GM19395 (cell line): ENCODE results near the gene PHYKPL.

Source experiments
- ATAC-seq: cut with Tn5 transposase; IDR thresholded peaks from one replicate; pipeline ENCODE4 v1.9.1; 2021; ENCODE audit warnings: mild to moderate bottlenecking, moderate library complexity; ENCODE audit not compliant: unreplicated experiment

Gene PHYKPL

GRCh38 chr5:178192787-178193186, 39.8 kb downstream of the PHYKPL start:
- no peak for ATAC-seq

GRCh38 chr5:178192244-178192643, 40.4 kb downstream of the PHYKPL start:
- no peak for ATAC-seq

DNA sequence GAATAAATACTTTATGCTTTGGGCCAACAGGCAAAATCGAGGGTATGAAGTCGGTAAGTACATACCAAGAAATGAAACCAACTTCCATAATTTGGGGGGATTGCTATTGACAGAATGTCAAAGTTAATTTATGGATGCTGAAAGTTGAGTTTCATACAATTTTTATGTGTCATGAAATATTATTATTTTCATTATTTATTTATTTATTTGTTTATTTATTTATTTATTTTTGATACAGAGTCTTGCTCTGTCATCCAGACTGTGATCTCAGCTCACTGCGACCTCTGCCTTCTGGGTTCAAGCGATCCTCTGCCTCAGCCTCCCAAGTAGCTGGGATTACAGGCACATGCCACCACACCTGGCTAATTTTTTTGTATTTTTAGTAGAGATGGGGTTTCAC, 40.9 kb downstream of the PHYKPL start:
- ATAC-seq: no peak

DNA sequence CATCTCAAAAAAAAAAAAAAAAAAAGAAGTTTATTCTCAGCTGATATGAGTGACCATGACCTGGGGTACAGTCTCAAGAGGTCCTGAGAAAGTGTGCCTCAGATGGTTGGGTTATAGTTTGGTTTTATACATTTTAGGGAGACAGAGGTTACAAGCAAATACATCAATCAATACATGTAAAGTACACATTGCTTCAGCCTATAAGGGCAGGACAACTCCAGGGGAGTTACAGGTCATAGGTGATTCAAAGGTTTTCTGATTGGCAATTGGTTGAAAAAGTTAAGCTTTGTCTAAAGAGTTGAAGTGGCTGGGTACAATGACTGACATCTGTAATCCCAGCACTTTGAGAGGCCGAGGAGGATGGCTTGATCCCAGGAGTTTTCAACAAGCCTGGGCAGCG, 43.2 kb downstream of the PHYKPL start:
- ATAC-seq: no peak

GRCh38 chr5:178187014-178187413, 45.6 kb downstream of the PHYKPL start, which contains the start of gene GMCL2:
Gene GMCL2 (minus strand): TSS chr5:178187371. CDS start chr5:178187299, 72 bp downstream.
- no peak for ATAC-seq

DNA sequence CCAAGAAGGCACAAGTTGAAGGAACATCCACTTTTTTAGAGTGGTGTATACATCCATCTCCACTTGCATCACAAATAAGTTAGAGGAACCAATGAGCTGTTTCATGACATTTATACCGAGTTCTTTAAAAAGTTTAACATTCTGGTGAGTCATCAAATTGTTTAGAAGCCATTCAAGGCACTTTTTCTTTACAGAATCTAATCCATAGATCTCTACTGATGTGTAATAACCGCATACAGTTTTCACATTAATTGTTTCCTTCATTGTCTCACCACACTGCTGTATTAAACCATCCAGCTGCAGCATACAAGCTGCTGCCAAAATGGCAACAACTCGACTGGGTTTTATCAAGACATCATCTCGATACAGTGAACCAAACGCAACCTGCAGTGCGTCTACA, 46.2 kb downstream of the PHYKPL start:
- no peak for ATAC-seq

DNA sequence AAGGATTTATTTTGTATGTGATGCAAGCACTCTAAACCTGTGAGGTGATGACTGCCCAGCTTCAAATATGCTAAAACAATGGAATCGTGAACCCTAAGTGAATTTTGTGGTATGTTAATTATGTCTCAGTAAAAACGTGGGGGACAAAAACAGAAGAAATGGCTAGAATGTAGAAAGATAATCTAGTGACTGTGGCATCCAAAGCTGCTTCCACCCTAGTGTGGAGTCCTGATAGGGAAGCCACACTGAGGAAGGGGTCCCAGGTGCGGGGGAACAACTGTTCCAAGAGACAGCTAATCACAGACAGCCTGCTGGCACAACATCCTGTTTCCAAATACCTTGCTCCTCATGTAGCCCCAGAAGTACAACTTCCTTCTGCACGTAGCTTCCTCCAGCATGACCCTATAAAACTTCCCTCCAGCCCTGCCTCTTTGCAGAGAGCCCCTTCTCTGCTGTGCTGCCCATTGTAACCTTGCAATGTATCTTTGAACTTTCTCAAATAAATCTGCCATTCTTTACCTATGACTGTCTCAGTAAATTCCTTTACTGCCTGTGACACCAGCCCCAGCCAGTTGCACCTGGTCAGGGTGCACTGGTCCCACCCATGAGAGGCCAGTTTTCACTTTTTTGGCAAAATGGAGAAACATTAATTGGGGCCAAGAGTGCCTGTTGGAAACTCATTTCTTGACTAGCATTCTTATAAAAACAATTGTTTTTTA, 50.3 kb downstream of the PHYKPL start:
- ATAC-seq: no peak

DNA sequence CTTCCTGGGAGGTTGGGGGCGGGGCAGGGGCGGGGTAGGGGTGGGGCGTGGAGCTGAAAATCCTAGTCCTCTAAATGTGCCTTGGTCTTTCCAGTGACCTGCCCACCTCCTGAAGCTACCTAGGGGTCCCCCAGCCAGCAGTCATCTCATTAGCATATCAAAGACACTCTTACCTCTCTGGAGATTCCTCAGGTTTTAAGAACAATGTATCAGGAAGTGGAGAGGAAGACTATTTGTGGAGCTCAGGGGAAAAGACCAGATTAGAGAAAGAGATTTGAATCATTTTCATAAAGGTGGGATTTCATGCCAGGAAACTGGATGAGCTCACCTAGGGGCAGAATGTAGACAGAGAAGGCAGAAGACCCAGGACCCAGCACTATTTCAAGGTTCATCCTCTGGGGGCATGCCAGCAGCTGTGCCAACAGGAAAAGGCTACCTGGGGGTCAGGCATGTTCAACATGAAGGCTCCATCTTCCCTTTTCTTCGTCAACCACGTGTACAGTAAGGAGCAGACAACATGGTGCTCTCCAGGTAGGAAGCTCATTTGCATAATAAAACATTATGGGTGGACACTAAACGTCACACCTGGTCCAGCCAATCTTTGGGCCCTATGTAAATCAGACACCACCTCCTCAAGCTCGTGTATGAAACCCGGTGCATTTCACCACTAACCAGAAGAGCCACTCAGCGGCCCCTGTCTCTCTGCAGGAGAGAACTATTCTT, 52.3 kb downstream of the PHYKPL start:
- ATAC-seq: no peak

DNA sequence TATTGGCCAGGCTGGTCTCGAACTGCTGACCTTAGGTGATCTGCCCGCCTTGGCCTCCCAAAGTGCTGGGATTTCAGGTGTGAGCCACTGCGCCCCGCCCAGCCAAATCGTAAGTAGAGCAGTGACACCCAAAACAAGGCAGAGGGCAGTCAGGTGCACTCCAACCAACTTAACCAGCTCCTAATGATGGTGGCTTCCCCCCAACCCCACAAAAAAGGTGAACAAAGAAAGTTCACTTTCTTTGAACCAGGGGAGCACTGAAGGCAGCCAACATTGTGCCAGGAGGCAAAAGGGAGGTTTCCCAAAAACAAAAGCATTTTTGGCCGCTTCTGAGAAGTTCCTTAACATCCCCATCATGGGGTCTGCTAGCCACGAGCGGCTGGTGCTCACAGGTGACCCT, 55.0 kb downstream of the PHYKPL start:
- no peak for ATAC-seq

DNA sequence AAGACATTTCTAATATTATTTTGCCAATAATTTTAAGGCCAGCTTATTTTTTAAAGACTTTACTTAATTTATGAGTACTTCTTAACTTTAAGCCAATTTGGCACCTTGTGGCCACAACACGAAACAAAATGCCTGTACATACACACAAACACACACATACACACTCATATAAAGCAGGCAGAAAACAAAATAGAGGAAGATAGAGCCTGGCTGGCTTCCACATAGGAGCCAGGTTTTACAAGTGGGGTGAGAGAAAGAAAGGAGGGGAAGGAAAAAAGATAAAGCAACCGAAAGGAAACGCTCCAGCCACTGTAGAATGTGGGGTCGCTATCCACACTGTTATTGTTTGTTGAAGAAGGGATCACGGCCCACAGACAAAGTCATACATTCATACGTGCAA, 55.8 kb downstream of the PHYKPL start:
- ATAC-seq: no peak

DNA sequence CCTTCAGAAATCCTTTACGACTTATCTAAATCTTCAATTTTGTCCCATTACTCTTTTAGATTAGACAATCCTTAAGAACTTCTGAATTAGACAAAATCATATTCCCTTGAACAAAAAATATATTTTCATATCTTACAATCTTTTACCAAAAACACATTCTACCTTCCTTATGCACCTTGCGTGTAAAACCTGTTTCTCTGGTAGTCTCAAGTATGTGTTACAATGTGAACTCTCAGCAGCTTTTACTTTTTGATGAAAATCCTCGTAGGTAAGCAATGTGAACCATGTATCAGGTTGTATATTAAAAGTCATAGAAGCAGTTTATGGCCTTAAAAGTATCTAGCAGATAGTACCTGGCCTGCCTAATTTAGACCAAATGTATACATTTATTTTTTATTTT, 58.1 kb downstream of the PHYKPL start:
- no peak for ATAC-seq

DNA sequence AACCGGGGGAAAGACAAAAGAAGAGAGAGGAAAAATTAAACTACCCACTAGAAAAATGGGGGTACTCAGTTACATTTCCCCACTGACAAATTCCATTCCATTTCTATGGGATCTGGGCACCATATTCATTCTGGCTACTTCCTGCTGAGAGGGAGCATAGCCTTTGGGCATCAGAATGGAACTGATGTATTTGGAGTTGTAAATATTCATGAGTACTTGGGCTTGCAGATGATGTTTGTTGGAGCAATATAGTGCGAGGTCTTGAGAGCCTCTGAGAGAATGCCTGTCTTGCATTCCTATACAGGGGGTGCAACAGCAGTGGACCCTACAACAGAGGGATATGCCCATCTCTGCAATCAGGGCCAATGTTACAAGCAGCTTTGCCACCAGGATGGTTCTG, 62.1 kb downstream of the PHYKPL start:
- ATAC-seq: no peak

DNA sequence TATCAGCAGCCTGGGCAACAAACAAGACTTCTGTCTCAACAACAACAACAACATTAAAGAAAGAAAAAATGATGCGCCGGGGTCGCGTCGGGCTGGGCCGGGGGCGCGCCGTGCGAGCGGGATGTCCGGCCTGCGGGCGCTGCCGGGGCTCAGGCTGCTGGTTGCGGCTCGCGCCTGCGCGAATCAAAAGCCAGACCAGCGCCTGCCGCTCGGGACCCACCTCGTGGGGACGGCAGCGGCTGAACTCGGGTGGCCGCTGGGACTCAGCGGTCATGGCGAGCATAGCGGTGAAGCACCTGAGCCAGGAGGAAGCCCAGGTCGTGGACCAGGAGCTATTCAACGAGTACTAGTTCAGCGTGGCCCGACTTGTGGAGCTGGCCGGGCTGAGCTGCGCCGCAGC, 67.0 kb downstream of the PHYKPL start:
- ATAC-seq: no peak

DNA sequence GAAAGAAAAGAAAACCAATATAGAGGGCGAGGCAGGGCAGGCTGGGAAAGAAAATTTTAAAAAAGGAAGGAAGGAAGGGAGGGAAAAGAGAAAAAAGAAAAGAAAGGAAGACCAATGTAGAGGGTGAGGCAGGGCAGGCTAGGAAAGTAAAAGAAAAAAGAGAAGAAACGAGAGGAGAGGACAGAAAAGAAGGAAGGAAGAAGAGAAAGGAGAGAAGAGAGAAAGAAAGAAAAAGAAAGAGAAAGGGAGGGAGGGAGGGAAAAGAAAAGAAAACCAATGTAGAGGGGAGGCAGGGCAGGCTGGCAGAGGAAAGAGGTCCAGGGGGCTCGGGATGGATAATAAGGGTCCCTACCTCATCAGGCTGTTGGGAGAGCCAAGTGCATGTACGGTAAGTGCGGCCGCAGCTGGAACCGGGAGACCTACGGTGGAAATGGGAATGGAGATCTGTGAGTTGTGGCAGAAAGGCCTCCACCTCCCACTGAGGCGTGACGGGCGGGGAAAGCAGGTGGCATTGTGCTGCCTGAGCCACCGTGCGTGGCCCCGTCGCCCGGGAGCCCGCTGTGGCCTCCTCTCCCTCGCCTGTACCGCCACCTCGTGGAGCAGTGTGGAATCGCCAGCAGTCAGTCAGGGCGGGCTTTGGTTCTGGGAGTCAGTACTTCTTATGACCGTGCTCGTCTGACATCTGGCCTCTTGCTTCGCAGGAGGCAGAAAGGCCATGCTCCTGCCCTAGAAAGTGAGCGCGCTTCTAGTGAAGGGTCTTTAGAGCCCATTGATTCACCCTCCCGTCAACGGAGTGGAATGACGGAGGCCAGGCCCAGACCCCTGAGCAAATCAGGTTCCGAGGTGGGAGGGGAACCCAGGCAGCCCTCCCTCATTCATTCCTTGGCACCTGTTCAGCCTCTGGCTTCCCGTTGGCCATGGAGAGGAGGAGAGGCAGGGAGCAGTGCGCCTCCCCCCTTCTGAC, 68.5 kb downstream of the PHYKPL start:
- ATAC-seq: peak; percentile 97

GRCh38 chr5:178162481-178162880, 70.1 kb downstream of the PHYKPL start:
- no peak for ATAC-seq

DNA sequence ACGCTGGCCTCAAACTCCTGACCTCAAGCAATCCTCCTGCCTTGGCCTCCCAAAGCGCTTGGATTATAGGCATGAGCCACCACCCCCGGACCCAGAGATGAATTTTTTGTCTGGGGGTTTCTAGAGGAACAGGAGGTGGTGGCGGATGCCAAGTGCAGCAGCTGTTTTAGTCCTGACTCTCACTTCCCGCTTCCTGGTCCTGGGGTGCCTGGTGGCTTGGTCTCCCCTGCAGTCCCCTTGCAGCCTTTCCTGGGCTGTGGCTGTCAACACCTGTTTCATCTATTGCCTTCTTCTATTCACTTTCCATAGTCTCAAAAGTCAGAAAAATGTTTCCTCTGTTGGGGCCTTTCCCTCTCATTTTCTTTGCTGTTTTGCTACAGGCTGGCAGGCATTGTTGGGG, 72.4 kb downstream of the PHYKPL start:
- ATAC-seq: no peak
